Endothelial cell of umbilical vein (primary cell): ENCODE measurements around the gene CEACAM20.

ENCODE experiments used
- CTCF ChIP-seq, 2 donors: IDR thresholded peaks; 1 replicate in 1 of 2; 2 replicates in 1 of 2; pipeline ENCODE4 v1.5.1; 2011; ENCODE audit warnings: low read length in 2 of 2, mild to moderate bottlenecking in 2 of 2, moderate library complexity in 2 of 2, control low read depth in 1 of 2, inconsistent platforms in 1 of 2, low read depth in 1 of 2; ENCODE audit not compliant: insufficient read depth in 1 of 2; ENCODE audit errors: extremely low read depth in 1 of 2
- EZH2 ChIP-seq: IDR thresholded peaks from 2 replicates; pipeline ENCODE4 v1.6.1; 2012; ENCODE audit warnings: borderline replicate concordance, low read depth, mild to moderate bottlenecking, moderate library complexity, low read length, inconsistent platforms; ENCODE audit not compliant: severe bottlenecking
- POLR2A ChIP-seq: IDR thresholded peaks from 2 replicates; pipeline ENCODE4 v1.6.1; 2012; ENCODE audit warnings: low read depth, mild to moderate bottlenecking, control low read depth, low read length
- POLR2AphosphoS5 ChIP-seq: IDR thresholded peaks from 2 replicates; pipeline ENCODE4 v1.6.1; 2012; ENCODE audit warnings: low read depth, mild to moderate bottlenecking, control low read depth, low read length, moderate library complexity; ENCODE audit not compliant: insufficient read depth
- TF ChIP-seq, protein P1 (sequence below): IDR thresholded peaks from 2 replicates; pipeline ENCODE4 v1.6.1; 2011; ENCODE audit not compliant: insufficient read depth, insufficient read length

DNA sequence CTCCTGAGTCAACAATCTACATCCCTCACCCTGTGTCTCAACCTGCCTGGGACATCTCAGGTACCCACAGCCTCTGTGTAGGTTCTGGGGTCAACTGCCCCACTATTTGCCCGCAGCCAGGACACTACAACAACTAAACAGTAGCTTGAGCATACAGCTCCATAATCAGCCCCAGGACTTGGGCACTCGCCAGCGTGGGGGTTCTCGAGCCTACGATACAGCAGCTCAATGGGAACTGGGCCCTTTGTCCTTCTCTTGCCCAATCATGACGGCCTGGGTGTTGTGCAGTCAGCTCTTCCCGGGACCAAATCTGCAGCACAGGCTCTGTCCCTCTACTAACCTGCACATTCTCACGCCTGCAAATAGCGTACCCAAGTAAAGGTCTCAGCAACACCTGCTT is 30.5 kb downstream of the CEACAM20 start:
- TF ChIP-seq CTCF (IDR thresholded peaks at IDR 0.05; ENCODE audit: extremely low read depth in 1 of 2, insufficient read depth in 1 of 2, low read depth in 1 of 2, low read length in 2 of 2): no peak
- TF ChIP-seq, protein P1, sequence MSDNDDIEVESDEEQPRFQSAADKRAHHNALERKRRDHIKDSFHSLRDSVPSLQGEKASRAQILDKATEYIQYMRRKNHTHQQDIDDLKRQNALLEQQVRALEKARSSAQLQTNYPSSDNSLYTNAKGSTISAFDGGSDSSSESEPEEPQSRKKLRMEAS: no peak
- TF ChIP-seq POLR2A: no peak
- TF ChIP-seq POLR2AphosphoS5: no peak
- TF ChIP-seq EZH2: no peak
